ENCODE measurements around the gene TM4SF18.

DNA sequence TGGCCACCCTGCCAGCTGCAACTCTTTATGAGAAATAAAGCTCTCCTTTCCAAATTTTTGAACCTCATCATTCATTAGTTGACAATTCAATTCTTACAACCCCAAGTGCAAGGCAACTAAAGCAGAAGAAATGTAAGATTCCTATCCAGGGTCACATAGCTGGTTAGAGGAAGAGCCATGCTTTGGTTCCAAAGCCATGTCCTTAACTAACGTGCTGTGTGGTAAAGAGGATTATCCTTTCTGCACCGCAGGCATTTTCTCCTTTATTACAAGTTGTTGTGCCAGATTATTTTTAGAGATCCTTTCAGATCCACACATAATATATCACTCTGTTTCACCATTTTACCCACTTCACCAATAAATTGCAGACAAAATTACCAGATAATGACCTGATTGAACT lies 36.5 kb downstream of the TM4SF18 start:
- TF ChIP-seq, protein P1, sequence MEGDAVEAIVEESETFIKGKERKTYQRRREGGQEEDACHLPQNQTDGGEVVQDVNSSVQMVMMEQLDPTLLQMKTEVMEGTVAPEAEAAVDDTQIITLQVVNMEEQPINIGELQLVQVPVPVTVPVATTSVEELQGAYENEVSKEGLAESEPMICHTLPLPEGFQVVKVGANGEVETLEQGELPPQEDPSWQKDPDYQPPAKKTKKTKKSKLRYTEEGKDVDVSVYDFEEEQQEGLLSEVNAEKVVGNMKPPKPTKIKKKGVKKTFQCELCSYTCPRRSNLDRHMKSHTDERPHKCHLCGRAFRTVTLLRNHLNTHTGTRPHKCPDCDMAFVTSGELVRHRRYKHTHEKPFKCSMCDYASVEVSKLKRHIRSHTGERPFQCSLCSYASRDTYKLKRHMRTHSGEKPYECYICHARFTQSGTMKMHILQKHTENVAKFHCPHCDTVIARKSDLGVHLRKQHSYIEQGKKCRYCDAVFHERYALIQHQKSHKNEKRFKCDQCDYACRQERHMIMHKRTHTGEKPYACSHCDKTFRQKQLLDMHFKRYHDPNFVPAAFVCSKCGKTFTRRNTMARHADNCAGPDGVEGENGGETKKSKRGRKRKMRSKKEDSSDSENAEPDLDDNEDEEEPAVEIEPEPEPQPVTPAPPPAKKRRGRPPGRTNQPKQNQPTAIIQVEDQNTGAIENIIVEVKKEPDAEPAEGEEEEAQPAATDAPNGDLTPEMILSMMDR (tag by site-specific recombination; IDR thresholded peaks at IDR 0.05), result no peak
- TF ChIP-seq ZNF416 (tag by site-specific recombination; IDR thresholded peaks at IDR 0.05), result no peak
- TF ChIP-seq KLF1 (tag by site-specific recombination; IDR thresholded peaks at IDR 0.05), result no peak
- TF ChIP-seq ZNF561 (tag by site-specific recombination; IDR thresholded peaks at IDR 0.05; ENCODE audit: borderline replicate concordance), result no peak
- TF ChIP-seq ZNF670 (tag by site-specific recombination; IDR thresholded peaks at IDR 0.05; ENCODE audit: low read depth), result no peak
- no peak for TF ChIP-seq MYNN (tag by site-specific recombination; IDR thresholded peaks at IDR 0.05; ENCODE audit: borderline replicate concordance)
- no peak for TF ChIP-seq YY1 (tag by site-specific recombination; IDR thresholded peaks at IDR 0.05)
- no peak for TF ChIP-seq ZNF621 (tag by site-specific recombination; IDR thresholded peaks at IDR 0.05)

All from HEK293 (cell line).